Gastroesophageal sphincter (tissue), 4 donors: ENCODE measurements around the gene HNRNPM. TPM values are rescaled to one million over a fixed set of nuclear protein-coding genes. Genes with fewer than 3 reads are reported as not detected.

Source experiments
- ATAC-seq: fragments of 150-250 bp; one replicate; pipeline ENCODE4 v1.9.1; 2016; ENCODE audit warnings: mild to moderate bottlenecking, moderate library complexity
- H3K27ac ChIP-seq, 4 donors: fragments of 200-600 bp; sonication (generic) in 3 of 4; 1 replicate in 3 of 4; 2 replicates in 1 of 4; pipeline ENCODE4 v1.5.1; 2016 to 2019
- H3K27me3 ChIP-seq: fragments of 200-600 bp; sonication (generic); one replicate; pipeline ENCODE4 v1.5.1; 2019
- H3K36me3 ChIP-seq, 2 donors: fragments of 200-600 bp; sonication (generic); one replicate each; pipeline ENCODE4 v1.5.1; 2019; ENCODE audit warnings: control low read depth in 1 of 2
- H3K4me1 ChIP-seq, 3 donors: fragments of 200-600 bp; sonication (generic); 1 replicate in 2 of 3; 2 replicates in 1 of 3; pipeline ENCODE4 v1.5.1; 2016 to 2019; ENCODE audit warnings: control low read depth in 2 of 3
- H3K4me3 ChIP-seq, 2 donors: fragments of 200-600 bp; sonication (generic); one replicate each; pipeline ENCODE4 v1.5.1; 2019; ENCODE audit warnings: mild to moderate bottlenecking in 1 of 2, moderate library complexity in 1 of 2
- H3K9me3 ChIP-seq, 3 donors: fragments of 200-600 bp; sonication (generic); one replicate each; pipeline ENCODE4 v1.5.1; 2017 to 2019; ENCODE audit warnings: control low read depth in 2 of 3
- CTCF ChIP-seq, 4 experiments: fragments of 200-600 bp in 2 of 4; fragments of 450-650 bp in 2 of 4; sonication (generic) in 1 of 4; IDR thresholded peaks; one replicate each; pipeline ENCODE4 v1.5.1; 2017 to 2019; ENCODE audit warnings: antibody characterized with exemption in 4 of 4, mild to moderate bottlenecking in 2 of 4, moderate library complexity in 2 of 4
- EP300 ChIP-seq: sonication (generic); formaldehyde crosslinking; IDR thresholded peaks from one replicate; pipeline ENCODE4 v1.6.1; 2017; ENCODE audit warnings: antibody characterized with exemption, mild to moderate bottlenecking
- POLR2A ChIP-seq, 2 donors: fragments of 450-650 bp; IDR thresholded peaks; one replicate each; pipeline ENCODE4 v1.6.1; 2017; ENCODE audit warnings: antibody characterized with exemption in 2 of 2, mild to moderate bottlenecking in 2 of 2, moderate library complexity in 1 of 2
- POLR2AphosphoS5 ChIP-seq: sonication (generic); formaldehyde crosslinking; IDR thresholded peaks from one replicate; pipeline ENCODE4 v1.6.1; 2017; ENCODE audit warnings: antibody characterized with exemption
- WGBS, 2 donors: methylation state at CpG; one replicate each; pipeline ENCODE4 v1.1.5; 2018; ENCODE audit warnings: low coverage in 1 of 2; 5-methylcytosine and 5-hydroxymethylcytosine counted together
- total RNA-seq, 4 donors: library from RNA; depleted of rRNA; stranded (reverse); fragments of >200 nt; gene quantifications; one replicate each; pipeline ENCODE4 v1.1.0, GENCODE V29; 2016

HNRNPM gene
- total RNA-seq, 4 donors from 2014 or later = 75.1 to 120 (median 101) TPM

GRCh38 chr19:8500158-8500557 is 55.4 kb downstream of the HNRNPM start:
- no peak for ATAC-seq
- no peak for TF ChIP-seq EP300
- no peak for TF ChIP-seq POLR2A (IDR thresholded peaks at IDR 0.05)
- no peak for TF ChIP-seq CTCF (IDR thresholded peaks at IDR 0.05)
- TF ChIP-seq POLR2AphosphoS5 = no peak
- Histone ChIP-seq H3K9me3 (no peaks in the 10 kb centered on the region), H3K4me1 (peaks cover 0 to 1% (median 0%) of the 10 kb centered on the region in 3 donors), H3K4me3 (no peak overlapping the region), H3K27ac (no peak overlapping the region), H3K36me3 (no peaks in the 10 kb centered on the region), H3K27me3 (no peaks in the 10 kb centered on the region)
- 50 to 51% methylated on average over 2 to 4 of the region's 7 CpGs for WGBS, 2 donors

DNA sequence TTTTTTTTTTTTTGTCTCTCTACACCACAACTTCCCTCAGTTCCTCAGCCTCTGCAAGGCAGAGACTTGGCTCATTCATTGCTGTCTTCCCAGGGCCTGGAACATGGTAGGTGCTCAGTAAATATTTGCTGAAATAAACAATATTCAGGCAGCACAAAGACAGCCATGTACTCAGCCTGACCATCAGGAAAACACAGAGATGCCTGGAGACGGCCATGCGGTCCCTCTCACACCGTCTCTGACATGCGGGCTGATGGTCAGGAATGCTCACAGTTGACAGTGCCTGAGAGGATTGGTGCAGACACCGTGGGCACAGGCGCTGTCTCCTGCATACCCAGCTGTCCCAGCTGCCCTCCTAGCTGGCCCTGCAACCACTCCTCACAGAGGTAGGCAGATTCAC is 56.7 kb downstream of the HNRNPM start:
- Histone ChIP-seq H3K27ac (no peak overlapping the region), H3K4me1 (peaks cover 0 to 15% (median 9%) of the 10 kb centered on the region in 3 donors), H3K36me3 (no peaks in the 10 kb centered on the region), H3K9me3 (no peaks in the 10 kb centered on the region), H3K4me3 (no peak overlapping the region), H3K27me3 (no peaks in the 10 kb centered on the region)
- TF ChIP-seq CTCF (IDR thresholded peaks at IDR 0.05) (no peak), EP300 (no peak), POLR2AphosphoS5 (no peak), POLR2A (IDR thresholded peaks at IDR 0.05) (no peak)
- WGBS, 2 donors = no CpG with 5 or more reads among the region's 6 CpGs
- ATAC-seq = no peak

- Histone ChIP-seq H3K4me1 (peaks cover 0 to 18% (median 11%) of the 10 kb centered on the region in 3 donors), H3K4me3 (no peak overlapping the region), H3K27me3 (no peaks in the 10 kb centered on the region), H3K27ac (no peak overlapping the region), H3K9me3 (no peaks in the 10 kb centered on the region), H3K36me3 (no peaks in the 10 kb centered on the region)
- TF ChIP-seq CTCF (IDR thresholded peaks at IDR 0.05) = no peak
- no peak for TF ChIP-seq POLR2AphosphoS5
- TF ChIP-seq EP300 = no peak
- no peak for TF ChIP-seq POLR2A (IDR thresholded peaks at IDR 0.05)
- no peak for ATAC-seq
- 53% methylated on average over 2 of the region's 14 CpGs; no CpG with 5 or more reads in 1 of the 2 donors for WGBS, 2 donors
Measured at GRCh38 chr19:8501981-8502380, 57.2 kb downstream of the HNRNPM start.

DNA sequence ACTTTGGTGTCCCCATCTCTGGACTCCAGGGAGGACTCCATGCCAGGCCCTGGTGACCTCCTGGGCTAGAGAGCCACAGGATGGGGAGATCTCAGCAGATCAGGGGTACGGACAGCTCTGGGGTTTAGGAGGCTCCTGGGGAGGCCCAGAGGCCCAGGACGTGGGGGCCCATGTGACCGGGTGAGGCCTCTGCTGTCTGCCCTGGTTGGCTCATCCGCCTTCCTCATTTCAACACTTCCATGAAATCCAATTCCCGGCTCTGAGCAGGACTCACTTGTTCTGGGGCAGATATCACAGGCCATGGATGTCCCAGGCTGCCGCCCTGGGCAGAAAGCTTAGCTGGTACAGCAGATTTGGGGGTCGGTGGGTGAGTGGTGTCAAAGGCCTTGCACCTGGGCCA is 58.7 kb downstream of the HNRNPM start:
- H3K36me3 ChIP-seq = no peaks in the 10 kb centered on the region
- ATAC-seq = no peak
- H3K27me3 ChIP-seq = no peaks in the 10 kb centered on the region
- 80 to 83% methylated on average over 2 to 3 of the region's 7 CpGs for WGBS, 2 donors
- H3K4me1 ChIP-seq = peaks cover 0 to 18% (median 11%) of the 10 kb centered on the region in 3 donors
- no peaks in the 10 kb centered on the region for H3K9me3 ChIP-seq
- H3K4me3 ChIP-seq = no peak overlapping the region
- no peak for TF ChIP-seq EP300
- TF ChIP-seq POLR2A (IDR thresholded peaks at IDR 0.05) = no peak
- no peak for TF ChIP-seq POLR2AphosphoS5
- TF ChIP-seq CTCF (IDR thresholded peaks at IDR 0.05) = no peak
- no peak overlapping the region for H3K27ac ChIP-seq

DNA sequence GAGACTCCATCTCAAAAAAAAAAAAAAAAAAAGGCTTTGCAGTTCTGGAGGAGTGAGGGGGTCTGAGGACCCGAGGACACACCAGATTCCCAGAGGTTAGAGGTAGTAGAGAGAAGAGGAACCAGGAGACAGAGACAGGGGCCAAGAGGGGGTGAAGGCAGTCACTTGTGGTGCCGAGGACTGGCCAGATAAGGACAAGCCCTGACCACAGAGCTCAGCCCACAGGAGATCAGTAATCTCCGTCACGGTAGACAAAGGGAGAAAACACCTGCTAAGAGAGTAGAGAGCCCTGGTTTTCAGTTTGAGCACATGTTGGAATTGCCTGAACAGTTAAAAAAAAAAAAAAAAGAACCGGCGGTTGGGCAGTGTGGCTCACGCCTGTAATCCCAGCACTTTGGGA is 59.4 kb downstream of the HNRNPM start:
- no peak for ATAC-seq
- Histone ChIP-seq H3K27me3 (no peaks in the 10 kb centered on the region), H3K4me1 (peaks cover 0 to 18% (median 11%) of the 10 kb centered on the region in 3 donors), H3K4me3 (no peak overlapping the region), H3K27ac (no peak overlapping the region), H3K9me3 (no peaks in the 10 kb centered on the region), H3K36me3 (no peaks in the 10 kb centered on the region)
- TF ChIP-seq EP300 (no peak), CTCF (IDR thresholded peaks at IDR 0.05) (no peak), POLR2A (IDR thresholded peaks at IDR 0.05) (no peak), POLR2AphosphoS5 (no peak)
- 82 to 95% methylated on average over 4 to 7 of the region's 7 CpGs for WGBS, 2 donors
